ENCODE data around the gene TEX48.

DNA sequence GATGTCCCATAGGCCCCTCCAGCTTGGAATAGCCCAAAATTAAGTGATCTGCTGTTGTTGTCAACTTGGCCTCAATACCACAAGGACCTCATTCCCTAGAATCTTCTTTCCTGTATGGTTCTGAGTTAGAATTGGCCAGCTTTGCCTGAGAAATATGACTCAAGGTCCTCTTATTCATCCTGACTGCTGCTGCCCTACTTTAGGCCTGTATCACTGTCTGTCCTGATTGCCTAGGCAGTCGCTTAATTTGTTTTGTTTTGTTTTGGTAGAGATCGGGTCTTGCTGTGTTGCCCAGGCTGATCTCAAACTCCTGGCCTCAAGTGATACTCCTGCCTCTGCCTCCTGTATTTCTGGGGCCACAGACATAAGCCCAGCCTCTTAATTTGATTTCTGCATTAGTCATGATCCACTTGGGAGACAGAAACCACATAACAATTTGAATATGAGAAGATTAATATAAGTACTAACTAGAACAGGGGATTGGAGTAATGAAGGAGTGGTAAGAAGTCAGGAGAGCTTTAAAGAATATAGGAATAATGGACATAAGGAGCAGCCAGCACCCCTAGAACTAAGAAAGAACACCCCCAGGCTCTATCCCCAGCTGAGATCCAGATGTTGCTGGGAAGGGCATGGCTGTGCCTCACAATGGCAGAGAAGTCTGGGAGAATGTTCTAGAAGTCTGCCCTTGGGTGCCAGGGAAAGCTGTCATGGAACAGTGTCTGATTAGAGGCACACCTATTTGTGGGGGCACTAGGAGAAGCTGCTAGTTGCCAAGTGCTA lies 29.0 kb downstream of the TEX48 start:
- no peak for TF ChIP-seq POLR2A (IDR thresholded peaks at IDR 0.05; ENCODE audit: low read length)
- TF ChIP-seq HDAC2 (IDR thresholded peaks at IDR 0.05): no peak
- no peak for TF ChIP-seq EP300 (IDR thresholded peaks at IDR 0.05)

All from A549 (cell line).